HepG2 (cell line): ENCODE measurements around the gene ZNF277. TPM values are rescaled to one million over a fixed set of nuclear protein-coding genes. Genes with fewer than 3 reads are reported as not detected.

Experiments used
- DZIP1 ChIP-seq: sonication (generic); formaldehyde crosslinking; IDR thresholded peaks from 2 replicates; pipeline ENCODE4 v1.5.0; 2020; ENCODE audit warnings: mild to moderate bottlenecking, missing genetic modification reagents
- FOXO1 ChIP-seq: sonication (generic); formaldehyde crosslinking; IDR thresholded peaks from 2 replicates; pipeline ENCODE4 v1.4.0; 2020; ENCODE audit warnings: missing genetic modification reagents
- HNRNPL ChIP-seq: fragments of 200-400 bp; formaldehyde crosslinking; IDR thresholded peaks from 2 replicates; pipeline ENCODE4 v1.6.1; 2017; ENCODE audit warnings: mild to moderate bottlenecking, low read depth, low read length
- IRF2 ChIP-seq: IDR thresholded peaks from 2 replicates; pipeline ENCODE4 v1.6.1; 2018; ENCODE audit warnings: missing genetic modification reagents, missing compliant biosample characterization
- RBM22 ChIP-seq: fragments of 200-400 bp; formaldehyde crosslinking; optimal IDR thresholded peaks from 2 replicates; pipeline ENCODE3; 2017; ENCODE audit warnings: mild to moderate bottlenecking, low read length, moderate library complexity
- SOX13 ChIP-seq, 3 experiments: fragments of 450-650 bp in 1 of 3; sonication (generic) in 1 of 3; formaldehyde crosslinking in 1 of 3; IDR thresholded peaks in 2 of 3; conservative IDR thresholded peaks in 1 of 3; 2 replicates each; pipeline versions ENCODE4 v1.5.0 to v1.6.1; 2016 to 2020; ENCODE audit warnings: antibody characterized with exemption in 1 of 3, mild to moderate bottlenecking in 1 of 3, missing compliant biosample characterization in 1 of 3, missing genetic modification reagents in 1 of 3, moderate library complexity in 1 of 3
- ZGPAT ChIP-seq: IDR thresholded peaks from 2 replicates; pipeline ENCODE4 v1.6.1; 2016; ENCODE audit warnings: mild to moderate bottlenecking
- ZNF709 ChIP-seq: sonication (generic); formaldehyde crosslinking; IDR thresholded peaks from 2 replicates; pipeline ENCODE4 v1.5.0; 2020; ENCODE audit warnings: mild to moderate bottlenecking, missing genetic modification reagents
- ZSCAN21 ChIP-seq: sonication (generic); formaldehyde crosslinking; IDR thresholded peaks from 2 replicates; pipeline ENCODE4 v1.8.0; 2022; ENCODE audit warnings: mild to moderate bottlenecking, missing genetic modification reagents, moderate library complexity, borderline replicate concordance
- polyA plus RNA-seq, 8 experiments: library from polyadenylated mRNA; depleted of rRNA in 3 of 8; stranded (reverse) in 7 of 8; unstranded in 1 of 8; fragments of >200 nt; fragmentation: Illumina TruSeq in 4 of 8; extraction: Trizol in 4 of 8; gene quantifications; 2 replicates each; pipeline versions ENCODE4 v1.2.1 to v1.2.3, GENCODE V29; 2011 to 2016; ENCODE audit warnings: low read depth in 4 of 8, missing spikeins in 1 of 8, mixed read lengths in 1 of 8; ENCODE audit not compliant: insufficient read depth in 1 of 8
- total RNA-seq, 5 experiments: library from RNA; depleted of rRNA; stranded (reverse); fragments of >200 nt; fragmentation: Illumina TruSeq; extraction: Trizol; gene quantifications; 2 replicates each; pipeline ENCODE4 v1.2.3, GENCODE V29; 2016; ENCODE audit warnings: low read depth in 1 of 5

Gene ZNF277
- total and polyA plus RNA-seq, 2 of the 13 experiments (the other 11 are each of a cell fraction or from before 2014, with no cell fraction given): 29.1 to 30.1 TPM

GRCh38 chr7:112162784-112163506 lies 43.5 kb upstream of the ZNF277 start (continued):
- TF ChIP-seq ZGPAT (CRISPR knock-in tag) (no peak), FOXO1 (CRISPR knock-in tag) (no peak), ZSCAN21 (CRISPR knock-in tag) (no peak), IRF2 (CRISPR knock-in tag) (no peak), SOX13 (IDR thresholded peaks at IDR 0.05) (no peak), SOX13 (CRISPR knock-in tag; conservative IDR thresholded peaks at IDR 0.05 in 1 of 2, IDR thresholded peaks at IDR 0.05 in 1 of 2) (peak in 1 of 2 experiments; percentile 36; a peak in 1 of 4 replicates), DZIP1 (no peak), RBM22 (no peak), HNRNPL (no peak), ZNF709 (CRISPR knock-in tag) (no peak)
